NCI-H146 treated with DMSO at 0.1 percent for 48 hours (cell line): ENCODE data around the gene DSE.

Source experiments
- DNase-seq: peaks from one replicate; lab custom pipeline; 2025; ENCODE audit not compliant: unreplicated experiment; lab: John Stamatoyannopoulos, UW

The DSE gene

GRCh38 chr6:116409756-116410155 is 39.0 kb downstream of the DSE start:
- no peak for DNase-seq

GRCh38 chr6:116411284-116411623 is 40.5 kb downstream of the DSE start:
- no peak for DNase-seq

- DNase-seq, result no peak
Measured at GRCh38 chr6:116412270-116412669, 41.5 kb downstream of the DSE start.

- DNase-seq, result no peak
Measured at GRCh38 chr6:116413357-116413756, 42.6 kb downstream of the DSE start.

GRCh38 chr6:116417661-116418060 is 46.9 kb downstream of the DSE start:
- no peak for DNase-seq

GRCh38 chr6:116419069-116419786 is 48.5 kb downstream of the DSE start:
- no peak for DNase-seq

- no peak for DNase-seq
Measured at GRCh38 chr6:116420341-116420740, 49.6 kb downstream of the DSE start.

- no peak for DNase-seq
Measured at GRCh38 chr6:116422238-116422637, 51.5 kb downstream of the DSE start.

- DNase-seq, result no peak
Measured at GRCh38 chr6:116424001-116424400, 53.3 kb downstream of the DSE start.

- no peak for DNase-seq
Measured at GRCh38 chr6:116426551-116426950, 55.8 kb downstream of the DSE start.

- DNase-seq, result no peak
Measured at GRCh38 chr6:116429111-116429510, 58.4 kb downstream of the DSE start.

- no peak for DNase-seq
Measured at GRCh38 chr6:116430860-116431259, 60.1 kb downstream of the DSE start.

- no peak for DNase-seq
Measured at GRCh38 chr6:116431964-116432595, 61.3 kb downstream of the DSE start.

GRCh38 chr6:116433206-116433712 is 62.5 kb downstream of the DSE start:
- no peak for DNase-seq

GRCh38 chr6:116434056-116434725 is 63.4 kb downstream of the DSE start:
- DNase-seq, result no peak

GRCh38 chr6:116436586-116436985 is 65.8 kb downstream of the DSE start:
- DNase-seq, result no peak

GRCh38 chr6:116437656-116438055 is 66.9 kb downstream of the DSE start:
- DNase-seq, result no peak

GRCh38 chr6:116438590-116439448 is 68.1 kb downstream of the DSE start:
- no peak for DNase-seq

- DNase-seq, result no peak
Measured at GRCh38 chr6:116439522-116440051, 68.8 kb downstream of the DSE start.

GRCh38 chr6:116443105-116443504 is 72.4 kb downstream of the DSE start:
- no peak for DNase-seq

- no peak for DNase-seq
Measured at GRCh38 chr6:116444092-116444491, 73.3 kb downstream of the DSE start.
